Measurements from ENCODE around the gene TDRD10. TPM values are rescaled to one million over a fixed set of nuclear protein-coding genes. Genes with fewer than 3 reads are reported as not detected.

Gene TDRD10
- total RNA-seq, 4 donors from 2014 or later, result 5.6 to 9.9 (median 7.3) TPM

DNA sequence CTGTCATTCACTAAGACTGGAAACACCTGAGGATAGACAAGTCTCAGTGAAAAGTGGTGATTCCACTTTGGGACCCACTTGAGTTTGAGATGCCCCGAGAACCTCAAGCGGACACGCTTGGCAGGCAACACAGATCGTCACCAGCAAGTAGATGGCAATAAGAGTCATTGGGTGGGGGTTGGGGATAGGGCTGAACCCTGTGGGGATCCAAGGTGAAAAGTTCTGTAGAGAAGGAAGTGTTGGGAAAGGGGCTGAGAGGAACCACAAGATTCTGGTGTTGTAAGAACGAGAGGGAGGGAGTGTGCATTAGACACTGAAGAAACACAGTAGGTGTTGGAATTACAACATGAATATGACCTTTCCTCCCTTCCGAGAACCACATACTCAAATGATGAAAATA is 45.4 kb upstream of the TDRD10 start:
- DNase-seq, result no peak
- Histone ChIP-seq H3K36me3 (peaks cover 0 to 7% of the 10 kb centered on the region in 2 donors), H3K9me3 (no peaks in the 10 kb centered on the region), H3K4me3 (replicated peaks in 1 of 3) (no peak overlapping the region), H3K4me1 (no peaks in the 10 kb centered on the region), H3K27me3 (no peaks in the 10 kb centered on the region), H3K27ac (no peak overlapping the region)
- WGBS, 2 donors, result 70 to 78% methylated on average over 6 of the region's 6 CpGs
- TF ChIP-seq POLR2A (IDR thresholded peaks at IDR 0.05), result no peak
- TF ChIP-seq, protein P1, sequence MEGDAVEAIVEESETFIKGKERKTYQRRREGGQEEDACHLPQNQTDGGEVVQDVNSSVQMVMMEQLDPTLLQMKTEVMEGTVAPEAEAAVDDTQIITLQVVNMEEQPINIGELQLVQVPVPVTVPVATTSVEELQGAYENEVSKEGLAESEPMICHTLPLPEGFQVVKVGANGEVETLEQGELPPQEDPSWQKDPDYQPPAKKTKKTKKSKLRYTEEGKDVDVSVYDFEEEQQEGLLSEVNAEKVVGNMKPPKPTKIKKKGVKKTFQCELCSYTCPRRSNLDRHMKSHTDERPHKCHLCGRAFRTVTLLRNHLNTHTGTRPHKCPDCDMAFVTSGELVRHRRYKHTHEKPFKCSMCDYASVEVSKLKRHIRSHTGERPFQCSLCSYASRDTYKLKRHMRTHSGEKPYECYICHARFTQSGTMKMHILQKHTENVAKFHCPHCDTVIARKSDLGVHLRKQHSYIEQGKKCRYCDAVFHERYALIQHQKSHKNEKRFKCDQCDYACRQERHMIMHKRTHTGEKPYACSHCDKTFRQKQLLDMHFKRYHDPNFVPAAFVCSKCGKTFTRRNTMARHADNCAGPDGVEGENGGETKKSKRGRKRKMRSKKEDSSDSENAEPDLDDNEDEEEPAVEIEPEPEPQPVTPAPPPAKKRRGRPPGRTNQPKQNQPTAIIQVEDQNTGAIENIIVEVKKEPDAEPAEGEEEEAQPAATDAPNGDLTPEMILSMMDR (IDR thresholded peaks at IDR 0.05), result no peak
- intact Hi-C loops (cut with DNase I), result no loop called here

DNA sequence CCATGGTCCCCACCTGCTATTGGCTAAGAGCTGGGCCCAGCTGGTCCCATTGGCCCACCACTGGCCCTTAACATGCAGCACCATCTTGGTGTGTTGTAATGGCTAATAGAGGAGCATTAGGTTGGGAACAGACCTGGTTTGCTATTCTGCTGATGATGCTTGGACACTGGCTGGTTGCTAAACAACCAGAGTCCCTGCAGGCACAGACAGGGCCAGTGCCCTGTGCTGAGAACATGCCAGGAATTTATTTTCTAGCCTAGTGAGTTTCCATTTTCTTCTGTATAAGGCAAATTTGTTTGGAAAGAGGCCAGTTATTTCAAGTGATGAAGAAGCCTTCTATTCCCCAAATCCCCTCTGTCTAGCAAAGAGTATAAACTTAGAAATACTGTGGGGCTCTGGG is 42.9 kb upstream of the TDRD10 start:
- Histone ChIP-seq H3K4me1 (peaks cover 0 to 8% of the 10 kb centered on the region in 2 donors), H3K36me3 (peaks cover 0 to 6% of the 10 kb centered on the region in 2 donors), H3K4me3 (replicated peaks in 1 of 3) (no peak overlapping the region), H3K9me3 (no peaks in the 10 kb centered on the region), H3K27ac (no peak overlapping the region), H3K27me3 (no peaks in the 10 kb centered on the region)
- TF ChIP-seq, protein P1 (IDR thresholded peaks at IDR 0.05), result no peak
- no peak for TF ChIP-seq POLR2A (IDR thresholded peaks at IDR 0.05)
- DNase-seq, result no peak
- intact Hi-C loops (cut with DNase I), result no loop called here

DNA sequence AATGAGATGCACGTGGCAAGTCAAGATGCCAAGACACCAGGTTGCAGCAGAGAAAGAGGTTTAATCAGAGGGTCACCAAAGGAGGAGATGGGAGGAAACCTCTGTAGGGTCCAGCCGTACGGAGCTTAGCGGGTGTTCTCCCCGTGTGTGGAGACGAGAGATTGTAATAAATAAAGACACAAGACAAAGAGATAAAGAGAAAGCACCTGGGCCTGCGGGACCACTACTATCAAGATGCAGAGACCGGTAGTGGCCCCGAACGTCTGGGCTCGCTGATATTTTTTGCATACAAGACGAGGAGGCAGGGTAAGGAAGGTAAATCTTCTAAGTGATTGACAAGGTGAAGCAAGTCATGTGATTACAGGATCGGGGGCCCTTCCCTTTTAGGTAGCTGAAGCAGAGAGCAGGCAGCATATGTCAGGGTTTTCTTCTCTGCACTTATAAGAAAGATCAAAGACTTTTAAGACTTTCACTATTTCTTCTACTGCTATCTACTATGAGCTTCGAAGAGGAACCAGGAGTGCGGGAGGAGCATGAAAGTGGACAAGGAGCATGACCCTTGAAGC is 41.2 kb upstream of the TDRD10 start:
- no peaks in the 10 kb centered on the region for H3K27me3 ChIP-seq
- 69 to 82% methylated on average over 15 of the region's 15 CpGs for WGBS, 2 donors
- TF ChIP-seq POLR2A (IDR thresholded peaks at IDR 0.05), result no peak
- TF ChIP-seq, protein P1 (IDR thresholded peaks at IDR 0.05), result no peak
- no peak overlapping the region for H3K27ac ChIP-seq
- no peak overlapping the region for H3K4me3 ChIP-seq (replicated peaks in 1 of 3)
- peaks cover under 1 to 10% of the 10 kb centered on the region in 2 donors for H3K4me1 ChIP-seq
- DNase-seq, result no peak
- no peaks in the 10 kb centered on the region for H3K36me3 ChIP-seq
- intact Hi-C loops (cut with DNase I), result no loop called here
- no peaks in the 10 kb centered on the region for H3K9me3 ChIP-seq

DNA sequence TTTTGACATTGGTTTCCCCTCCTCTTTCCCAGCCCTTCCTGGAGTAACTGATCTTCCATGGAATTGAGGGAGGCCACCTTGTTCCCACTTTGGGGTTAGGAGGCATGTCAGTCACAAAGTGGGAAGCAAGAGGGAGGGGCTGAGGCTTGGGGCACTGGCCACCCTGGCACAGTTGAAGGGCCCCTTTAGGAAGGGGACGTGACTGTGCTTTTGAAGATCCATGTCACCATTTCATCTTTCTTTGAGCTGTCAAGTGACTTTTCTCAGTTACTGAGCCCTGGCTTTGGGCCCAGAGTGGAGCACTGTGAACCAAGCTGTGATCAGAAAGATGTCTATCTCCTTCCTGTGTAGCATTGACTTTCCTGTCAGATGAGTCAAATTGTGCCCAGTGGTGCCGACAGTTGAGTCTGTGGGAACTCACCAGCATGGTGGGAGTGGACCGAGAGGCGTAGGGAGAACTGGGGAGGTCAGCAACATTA is 38.5 kb upstream of the TDRD10 start:
- Histone ChIP-seq H3K36me3 (no peaks in the 10 kb centered on the region), H3K4me1 (peaks cover 13 to 22% of the 10 kb centered on the region in 2 donors), H3K9me3 (no peaks in the 10 kb centered on the region), H3K27me3 (no peaks in the 10 kb centered on the region), H3K4me3 (replicated peaks in 1 of 3) (no peak overlapping the region), H3K27ac (peak overlapping the region in 1 of 3 donors; percentile 41)
- TF ChIP-seq, protein P1 (IDR thresholded peaks at IDR 0.05), result no peak
- no peak for TF ChIP-seq POLR2A (IDR thresholded peaks at IDR 0.05)
- 44 to 80% methylated on average over 4 of the region's 4 CpGs for WGBS, 2 donors
- peak in 1 of 2 donors; percentile 18 for DNase-seq
- intact Hi-C loops (cut with DNase I), result no loop called here

DNA sequence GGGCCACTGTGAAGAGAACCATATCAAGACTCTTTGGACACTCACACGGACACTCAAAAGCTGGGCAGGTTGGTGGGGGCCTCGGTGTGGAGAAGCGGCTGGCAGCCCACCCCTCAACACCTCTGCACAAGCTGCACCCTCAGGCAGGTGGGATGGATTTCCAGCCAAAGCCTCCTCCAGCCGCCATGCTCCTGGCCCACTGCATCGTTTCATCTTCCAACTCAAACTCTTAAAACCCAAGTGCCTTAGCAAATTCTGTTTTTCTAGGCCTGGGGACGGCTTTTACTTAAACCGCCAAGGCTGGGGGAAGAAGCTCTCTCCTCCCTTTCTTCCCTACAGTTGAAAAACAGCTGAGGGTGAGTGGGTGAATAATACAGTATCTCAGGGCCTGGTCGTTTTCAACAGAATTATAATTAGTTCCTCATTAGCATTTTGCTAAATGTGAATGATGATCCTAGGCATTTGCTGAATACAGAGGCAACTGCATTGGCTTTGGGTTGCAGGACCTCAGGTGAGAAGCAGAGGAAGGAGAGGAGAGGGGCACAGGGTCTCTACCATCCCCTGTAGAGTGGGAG is 36.3 kb upstream of the TDRD10 start:
- no peaks in the 10 kb centered on the region for H3K9me3 ChIP-seq
- no peak for DNase-seq
- no peak for TF ChIP-seq POLR2A (IDR thresholded peaks at IDR 0.05)
- TF ChIP-seq, protein P1 (IDR thresholded peaks at IDR 0.05), result no peak
- H3K27me3 ChIP-seq, result no peaks in the 10 kb centered on the region
- 47 to 63% methylated on average over 6 to 8 of the region's 8 CpGs for WGBS, 2 donors
- no peaks in the 10 kb centered on the region for H3K36me3 ChIP-seq
- H3K27ac ChIP-seq, result no peak overlapping the region
- intact Hi-C loops (cut with DNase I), result no loop called here
- H3K4me3 ChIP-seq (replicated peaks in 1 of 3), result no peak overlapping the region
- peaks cover 13 to 22% of the 10 kb centered on the region in 2 donors for H3K4me1 ChIP-seq
